GM12878 (cell line): ENCODE results near the gene PCNX1. TPM values are rescaled to one million over a fixed set of nuclear protein-coding genes. Genes with fewer than 3 reads are reported as not detected.

Source experiments
- ATAC-seq: fragments of 200-7000 bp; cut with Tn5 transposase; 3 replicates; pipeline ENCODE4 v1.9.1; 2020; ENCODE audit warnings: mild to moderate bottlenecking, moderate library complexity
- BruUV-seq: library from RNA; stranded (reverse); fragments of 400-500 nt; replicated peaks from 2 replicates; lab custom pipeline; 2021; lab: Mats Ljungman, UMichigan
- CTCF ChIA-PET: fragments of 300-600 bp; sonication (Branson Sonifier 250); formaldehyde crosslinking; extraction: SDS; loops from one replicate; lab custom pipeline; 2021; ENCODE audit warnings: inconsistent platforms; lab: Yijun Ruan, JAX
- POLR2A ChIA-PET: fragments of 350-600 bp; formaldehyde crosslinking; extraction: SDS; loops from one replicate; lab custom pipeline; 2021; ENCODE audit warnings: inconsistent platforms; lab: Charles Lee
- RAD21 ChIA-PET: fragments of 300-600 bp; sonication (Branson Sonifier 250); formaldehyde crosslinking; loops from one replicate; lab custom pipeline; 2023; ENCODE audit warnings: antibody characterized with exemption; ENCODE audit not compliant: unreplicated experiment; lab: Charles Lee
- SMC1A ChIA-PET: fragments of 300-600 bp; sonication (Branson Sonifier 250); formaldehyde crosslinking; loops from one replicate; lab custom pipeline; 2023; ENCODE audit not compliant: unreplicated experiment, uncharacterized antibody; lab: Charles Lee
- DNase-seq: peaks from one replicate; pipeline ENCODE4 v3.0.0-alpha.2; 2011; ENCODE audit warnings: low read depth, low spot score
- FAIRE-seq: peaks from 3 replicates; lab custom pipeline; 2011; peaks lifted over from hg19 to GRCh38; lab: Jason Lieb, UNC
- H2AFZ ChIP-seq: 2 replicates; pipeline ENCODE4 v1.6.0; 2011; ENCODE audit warnings: low read depth, low read length, control low read depth; ENCODE audit not compliant: control insufficient read depth
- H3K27ac ChIP-seq: 2 replicates; pipeline ENCODE4 v1.5.1; 2011; ENCODE audit warnings: control low read depth; ENCODE audit not compliant: control insufficient read depth, insufficient read depth
- H3K27me3 ChIP-seq, 2 experiments: replicated peaks in 1 of 2; 2 replicates each; pipeline versions ENCODE4 v1.6.0 to v1.6.1; 2011; ENCODE audit warnings: low read length in 1 of 2; ENCODE audit not compliant: control insufficient read depth in 2 of 2, insufficient read depth in 2 of 2
- H3K36me3 ChIP-seq, 2 experiments: 2 replicates each; pipeline ENCODE4 v1.5.1; 2011; ENCODE audit warnings: low read length in 1 of 2; ENCODE audit not compliant: control insufficient read depth in 2 of 2, insufficient read depth in 2 of 2
- H3K4me1 ChIP-seq: 2 replicates; pipeline ENCODE4 v1.6.1; 2011; ENCODE audit warnings: mild to moderate bottlenecking, low read length, moderate library complexity, mixed read lengths; ENCODE audit not compliant: control insufficient read depth, insufficient read depth
- H3K4me2 ChIP-seq: 2 replicates; pipeline ENCODE4 v1.6.0; 2011; ENCODE audit warnings: control low read depth; ENCODE audit not compliant: control insufficient read depth, insufficient read depth
- H3K4me3 ChIP-seq: fragments of 200-600 bp; sonication (generic); 2 replicates; pipeline ENCODE4 v1.5.1; 2016
- H3K79me2 ChIP-seq: 2 replicates; pipeline ENCODE4 v1.6.0; 2011; ENCODE audit warnings: low read length; ENCODE audit not compliant: control insufficient read depth, insufficient read depth
- H3K9ac ChIP-seq: 2 replicates; pipeline ENCODE4 v1.8.0; 2011; ENCODE audit warnings: low read length, control low read depth, mixed read lengths; ENCODE audit not compliant: control insufficient read depth, insufficient read depth
- H3K9me3 ChIP-seq: replicated peaks from 3 replicates; pipeline ENCODE4 v1.5.1; 2011; ENCODE audit warnings: mild to moderate bottlenecking, low read length; ENCODE audit not compliant: control insufficient read depth, insufficient read depth
- H4K20me1 ChIP-seq: 2 replicates; pipeline ENCODE4 v1.6.0; 2011; ENCODE audit not compliant: control insufficient read depth, insufficient read depth
- CEBPZ ChIP-seq: fragments of 150-350 bp; IDR thresholded peaks from 2 replicates; pipeline ENCODE4 v1.6.1; 2016; ENCODE audit warnings: low read depth, low read length
- FOS ChIP-seq: IDR thresholded peaks from 3 replicates; pipeline ENCODE4 v1.6.1; 2011; ENCODE audit warnings: borderline replicate concordance; ENCODE audit not compliant: insufficient read length; ENCODE audit errors: extremely low read depth
- KDM1A ChIP-seq: fragments of 200-600 bp; sonication (generic); IDR thresholded peaks from 2 replicates; pipeline ENCODE4 v1.6.1; 2016; ENCODE audit warnings: borderline replicate concordance
- TARDBP ChIP-seq: IDR thresholded peaks from 2 replicates; pipeline ENCODE4 v1.6.1; 2016; ENCODE audit warnings: borderline replicate concordance
- TCF3 ChIP-seq: IDR thresholded peaks from 2 replicates; pipeline ENCODE4 v1.6.1; 2012; ENCODE audit warnings: low read depth, mild to moderate bottlenecking, low read length, borderline replicate concordance; ENCODE audit not compliant: insufficient read depth
- ZBTB4 ChIP-seq: fragments of 450-650 bp; formaldehyde crosslinking; IDR thresholded peaks from 2 replicates; pipeline ENCODE4 v1.4.0; 2022; ENCODE audit warnings: mild to moderate bottlenecking, moderate library complexity
- in situ Hi-C: fragments of 300-500 bp; cut with MboI; formaldehyde crosslinking; loops from 9 replicates; pipeline ENCODE4 v1.14.3; 2018; ENCODE audit warnings: mixed read lengths
- intact Hi-C: fragments of 100-400 bp; cut with micrococcal nuclease; formaldehyde crosslinking; loops from one replicate; pipeline ENCODE4 v1.14.2; 2022; ENCODE audit not compliant: unreplicated experiment
- polyA plus RNA-seq, 11 experiments: library from polyadenylated mRNA; depleted of rRNA in 4 of 11; unstranded in 6 of 11; stranded (reverse) in 5 of 11; fragments of >200 nt; fragmentation: Nextera tagmentation in 4 of 11; fragmentation: Illumina TruSeq in 1 of 11; extraction: Ambion mirVana in 4 of 11; extraction: Trizol in 1 of 11; gene quantifications; 1 replicate in 1 of 11; 2 replicates in 10 of 11; pipeline versions ENCODE4 v1.2.1 to v1.2.3, GENCODE V29; 2011 to 2016; ENCODE audit warnings: inconsistent platforms in 2 of 11, missing spikeins in 2 of 11, low read depth in 1 of 11
- total RNA-seq, 4 experiments: library from RNA; depleted of rRNA in 3 of 4; stranded (reverse); fragments of >200 nt in 3 of 4; fragmentation: Illumina TruSeq in 1 of 4; extraction: Trizol in 1 of 4; gene quantifications; 2 replicates each; pipeline versions ENCODE4 v1.2.1 to v1.2.3, GENCODE V29; 2013 to 2021

The PCNX1 gene
- total and polyA plus RNA-seq, 10 of the 15 experiments (the other 5 are each of a cell fraction or from before 2014, with no cell fraction given): 4.6 to 53.9 (median 20.5) TPM

GRCh38 chr14:71048393-71048792, 141.1 kb downstream of the PCNX1 start:
- no peak for TF ChIP-seq FOS
- TF ChIP-seq TCF3: no peak
- TF ChIP-seq TARDBP: no peak
- no peak for TF ChIP-seq ZBTB4 (CRISPR knock-in tag)
- no peak for TF ChIP-seq CEBPZ
- no peak for TF ChIP-seq KDM1A
- TF ChIP-seq, all 136 proteins: peak for 0
- CTCF ChIA-PET: interaction anchor here (1.1 to 1.4 kb wide), 4 partner anchors 9 to 38 kb away, joined by 3 to 4 read pairs (median 3); no protein-coding TSS in a partner anchor
- H3K9ac ChIP-seq: no peak overlapping the region

More at GRCh38 chr14:71048393-71048792, 141.1 kb downstream of the PCNX1 start:
- no peaks in the 10 kb centered on the region for H4K20me1 ChIP-seq
- POLR2A ChIA-PET: no interaction called here
- RAD21 ChIA-PET: interaction anchor here (0.7 kb wide), 1 partner anchor 222 kb away, joined by 3 read pairs; no protein-coding TSS in a partner anchor
- no peak overlapping the region for H3K4me2 ChIP-seq
- ATAC-seq: no peak
- H3K4me1 ChIP-seq: no peaks in the 10 kb centered on the region
- no peak overlapping the region for H3K27ac ChIP-seq
- no peaks in the 10 kb centered on the region for H3K9me3 ChIP-seq
- SMC1A ChIA-PET: interaction anchor here (0.6 to 2.0 kb wide), 5 partner anchors 8 to 807 kb away, joined by 3 to 6 read pairs (median 3); no protein-coding TSS in a partner anchor
- in situ Hi-C loops (no loop called here), intact Hi-C loops (no loop called here)
- H3K27me3 ChIP-seq: no peaks in the 10 kb centered on the region
- peaks cover 1 to 4% of the 10 kb centered on the region in 2 experiments for H3K36me3 ChIP-seq
- DNase-seq: no peak
- FAIRE-seq: peak; percentile 72
- no peak overlapping the region for H3K4me3 ChIP-seq
- no peaks in the 10 kb centered on the region for H3K79me2 ChIP-seq
- BruUV-seq: no TSS peak
- no peak overlapping the region for H2AFZ ChIP-seq
